Adrenal gland (tissue), 12 donors: ENCODE data around the gene SAMM50. TPM values are rescaled to one million over a fixed set of nuclear protein-coding genes. Genes with fewer than 3 reads are reported as not detected.

Experiments used
- DNase-seq, 7 donors: peaks; one replicate each; pipeline ENCODE4 v3.0.0-alpha.2; 2019 to 2020
- H3K27ac ChIP-seq, 5 donors: fragments of 200-600 bp; sonication (generic) in 4 of 5; 1 replicate in 3 of 5; 2 replicates in 2 of 5; pipeline versions ENCODE4 v1.5.1 to v1.8.0; 2016 to 2020; ENCODE audit warnings: mild to moderate bottlenecking in 1 of 5
- H3K27me3 ChIP-seq: fragments of 200-600 bp; 2 replicates; pipeline ENCODE4 v1.8.0; 2021
- H3K36me3 ChIP-seq, 2 donors: fragments of 200-600 bp; replicated peaks in 1 of 2; 1 replicate in 1 of 2; 2 replicates in 1 of 2; pipeline versions ENCODE4 v1.5.1 to v1.8.0; 2018 to 2022
- H3K4me1 ChIP-seq, 2 donors: fragments of 200-600 bp; replicated peaks in 1 of 2; 1 replicate in 1 of 2; 2 replicates in 1 of 2; pipeline versions ENCODE4 v1.5.1 to v1.8.0; 2018 to 2021
- H3K4me3 ChIP-seq, 4 donors: fragments of 200-600 bp; sonication (generic) in 3 of 4; one replicate each; pipeline ENCODE4 v1.5.1; 2016 to 2018
- H3K9me3 ChIP-seq, 3 donors: fragments of 200-600 bp; sonication (generic) in 1 of 3; replicated peaks in 1 of 3; 1 replicate in 2 of 3; 2 replicates in 1 of 3; pipeline versions ENCODE4 v1.5.1 to v1.8.0; 2016 to 2021
- CTCF ChIP-seq, 6 experiments: fragments of 450-650 bp in 4 of 6; fragments of 200-600 bp in 2 of 6; sonication (generic) in 1 of 6; IDR thresholded peaks; 1 replicate in 5 of 6; 2 replicates in 1 of 6; pipeline versions ENCODE4 v1.5.1 to v1.8.0; 2016 to 2021; ENCODE audit warnings: antibody characterized with exemption in 6 of 6, mild to moderate bottlenecking in 2 of 6, moderate library complexity in 1 of 6
- POLR2A ChIP-seq, 2 donors: fragments of 450-650 bp; IDR thresholded peaks; one replicate each; pipeline ENCODE4 v1.6.1; 2017; ENCODE audit warnings: antibody characterized with exemption in 2 of 2, mild to moderate bottlenecking in 2 of 2, moderate library complexity in 1 of 2
- WGBS, 4 donors: extraction: QIAGEN DNeasy Blood & Tissue Kit in 2 of 4; methylation state at CpG; one replicate each; pipeline versions ENCODE4 v1.1.5 to v1.1.7; 2013 to 2017; 5-methylcytosine and 5-hydroxymethylcytosine counted together
- intact Hi-C, 2 donors: fragments of 100-400 bp; cut with DNase I; formaldehyde crosslinking; loops; one replicate each; pipeline versions ENCODE4 v1.14.1 to v1.15.0; 2022 to 2023
- polyA plus RNA-seq, 3 donors: library from polyadenylated mRNA; stranded (reverse); fragments of 200-250 nt in 2 of 3; fragments of 350-450 nt in 1 of 3; fragmentation: Illumina TruSeq in 1 of 3; extraction: RNeasy Lipid Tissue Mini Kit (QIAGEN cat#74804) in 1 of 3; gene quantifications; one replicate each; pipeline ENCODE4 v1.2.3, GENCODE V29; 2013 to 2014
- total RNA-seq, 9 donors: library from RNA; depleted of rRNA in 4 of 9; stranded (reverse); fragments of >200 nt in 4 of 9; fragments of 120-200 nt in 1 of 9; fragmentation: NEBNext Ultra II Directional in 1 of 9; extraction: Animal tissue kit (Norgen Biotek cat#: 25700) in 1 of 9; gene quantifications; one replicate each; pipeline versions ENCODE4 v1.1.0 to v1.2.4, GENCODE V29; 2013 to 2023
- donor health status: healthy with polysubstance abuse.
- donor health status: Bipolar disorder and iron deficiency.
- donor health status: DM: yes; HTN: yes; CAD: no.
- donor health status: DM: no; HTN: no; CAD: no.
- donor health status: DM: no; HTN: no; CAD: no.
- donor health status: DM: yes; HTN: yes; CAD: no.

Gene SAMM50
- total and polyA plus RNA-seq, 12 donors, result 15.8 to 91.5 (median 57.2) TPM

GRCh38 chr22:44033287-44033686 is 78.0 kb downstream of the SAMM50 start:
- no peak overlapping the region for H3K27ac ChIP-seq

GRCh38 chr22:44033694-44034093 is 78.5 kb downstream of the SAMM50 start:
- no peak for TF ChIP-seq POLR2A (IDR thresholded peaks at IDR 0.05)
- TF ChIP-seq CTCF (IDR thresholded peaks at IDR 0.05), result no peak
- no peak overlapping the region for H3K27ac ChIP-seq
- DNase-seq, result no peak
- 69 to 80% (median 74%) methylated on average over 7 to 8 of the region's 8 CpGs for WGBS, 4 donors
- no peaks in the 10 kb centered on the region for H3K36me3 ChIP-seq
- no peaks in the 10 kb centered on the region for H3K9me3 ChIP-seq
- H3K4me3 ChIP-seq, result no peak overlapping the region
- H3K4me1 ChIP-seq, result peaks cover 13 to 27% of the 10 kb centered on the region in 2 donors
- H3K27me3 ChIP-seq, result no peaks in the 10 kb centered on the region
- intact Hi-C loops, result no loop called here

More at GRCh38 chr22:44033287-44033686, 78.0 kb downstream of the SAMM50 start:
- WGBS, 4 donors, result 88 to 97% (median 95%) methylated on average over 7 of the region's 7 CpGs
- Histone ChIP-seq H3K36me3 (no peaks in the 10 kb centered on the region), H3K4me1 (peaks cover 16 to 29% of the 10 kb centered on the region in 2 donors), H3K9me3 (no peaks in the 10 kb centered on the region), H3K4me3 (no peak overlapping the region), H3K27me3 (no peaks in the 10 kb centered on the region)
- no peak for DNase-seq
- TF ChIP-seq POLR2A (IDR thresholded peaks at IDR 0.05), result no peak
- TF ChIP-seq CTCF (IDR thresholded peaks at IDR 0.05), result no peak
- intact Hi-C loops, result no loop called here

GRCh38 chr22:44037519-44038375 is 82.5 kb downstream of the SAMM50 start:
- Histone ChIP-seq H3K36me3 (no peaks in the 10 kb centered on the region), H3K9me3 (no peaks in the 10 kb centered on the region), H3K27me3 (no peaks in the 10 kb centered on the region), H3K27ac (peak overlapping the region in 3 of 5 donors; percentile 28 to 75 (median 74)), H3K4me3 (no peak overlapping the region), H3K4me1 (peaks cover 5 to 12% of the 10 kb centered on the region in 2 donors)
- DNase-seq, result peak; percentile 70 to 90 (median 83)
- WGBS, 4 donors, result 36 to 50% (median 47%) methylated on average over 7 to 9 of the region's 9 CpGs
- TF ChIP-seq POLR2A (IDR thresholded peaks at IDR 0.05) (peak in 1 of 2 donors; percentile 53), CTCF (IDR thresholded peaks at IDR 0.05) (no peak)
- intact Hi-C loops, result no loop called here

- Histone ChIP-seq H3K27me3 (no peaks in the 10 kb centered on the region), H3K27ac (no peak overlapping the region), H3K4me1 (peaks cover 5 to 12% of the 10 kb centered on the region in 2 donors), H3K4me3 (no peak overlapping the region), H3K36me3 (no peaks in the 10 kb centered on the region), H3K9me3 (no peaks in the 10 kb centered on the region)
- intact Hi-C loops, result no loop called here
- 94 to 98% (median 94%) methylated on average over 8 of the region's 8 CpGs for WGBS, 4 donors
- TF ChIP-seq CTCF (IDR thresholded peaks at IDR 0.05), result no peak
- no peak for TF ChIP-seq POLR2A (IDR thresholded peaks at IDR 0.05)
- no peak for DNase-seq
These were observed 84.4 kb downstream of the SAMM50 start for GRCh38 chr22:44039566-44040171.
